Lung (tissue), 12 donors: ENCODE data around the gene CLIC4. TPM values are rescaled to one million over a fixed set of nuclear protein-coding genes. Genes with fewer than 3 reads are reported as not detected.
A peak's percentile ranks its signal among the peaks of the same experiment; 100 is the strongest.

Experiments used
- ATAC-seq: fragments of 200-7000 bp; cut with Tn5 transposase; one replicate; pipeline ENCODE4 v1.9.1; 2020; ENCODE audit warnings: moderate number of reproducible peaks; ENCODE audit not compliant: insufficient read depth, low FRiP score
- DNase-seq, 3 donors: peaks; one replicate each; pipeline ENCODE4 v3.0.0-alpha.2; 2013 to 2017
- H3K27ac ChIP-seq, 2 donors: one replicate each; pipeline ENCODE4 v1.5.1; 2013; ENCODE audit warnings: mild to moderate bottlenecking in 2 of 2, moderate library complexity in 2 of 2, control low read depth in 1 of 2, inconsistent platforms in 1 of 2, low read depth in 1 of 2, low read length in 1 of 2
- H3K27me3 ChIP-seq, 3 donors: one replicate each; pipeline ENCODE4 v1.5.1; 2013; ENCODE audit warnings: low read length in 2 of 3; ENCODE audit not compliant: control insufficient read depth in 3 of 3, insufficient read depth in 3 of 3
- H3K36me3 ChIP-seq, 4 donors: one replicate each; pipeline ENCODE4 v1.5.1; 2013; ENCODE audit warnings: low read length in 4 of 4, mild to moderate bottlenecking in 1 of 4, moderate library complexity in 1 of 4; ENCODE audit not compliant: control insufficient read depth in 4 of 4, insufficient read depth in 4 of 4
- H3K4me1 ChIP-seq, 5 donors: one replicate each; pipeline ENCODE4 v1.5.1; 2013; ENCODE audit warnings: low read length in 5 of 5, mild to moderate bottlenecking in 2 of 5, moderate library complexity in 1 of 5; ENCODE audit not compliant: control insufficient read depth in 5 of 5, insufficient read depth in 5 of 5
- H3K4me3 ChIP-seq: one replicate; pipeline ENCODE4 v1.5.1; 2013; ENCODE audit warnings: mild to moderate bottlenecking, control low read depth, moderate library complexity
- H3K9ac ChIP-seq, 2 donors: one replicate each; pipeline ENCODE4 v1.5.1; 2013; ENCODE audit warnings: low read length in 2 of 2, control low read depth in 1 of 2; ENCODE audit not compliant: insufficient read depth in 1 of 2
- H3K9me3 ChIP-seq, 4 donors: one replicate each; pipeline ENCODE4 v1.5.1; 2013; ENCODE audit warnings: low read length in 3 of 4, mild to moderate bottlenecking in 1 of 4, moderate library complexity in 1 of 4; ENCODE audit not compliant: control insufficient read depth in 4 of 4, insufficient read depth in 3 of 4
- CTCF ChIP-seq: IDR thresholded peaks from 2 replicates; pipeline ENCODE4 v1.5.1; 2012; ENCODE audit warnings: mild to moderate bottlenecking; ENCODE audit errors: control extremely low read depth, extremely low read depth
- WGBS, 2 donors: extraction: QIAGEN DNeasy Blood & Tissue Kit; methylation state at CpG; one replicate each; pipeline ENCODE4 v1.1.7; 2013; 5-methylcytosine and 5-hydroxymethylcytosine counted together
- polyA plus RNA-seq, 2 donors: library from polyadenylated mRNA; stranded (reverse); fragments of 200-250 nt; gene quantifications; one replicate each; pipeline ENCODE4 v1.2.1, GENCODE V29; 2013
- total RNA-seq, 2 donors: library from RNA; depleted of rRNA in 1 of 2; stranded (reverse); fragments of >200 nt in 1 of 2; gene quantifications; one replicate each; pipeline ENCODE4 v1.2.1, GENCODE V29; 2014 to 2021
- donor health status: control.
- donor health status: control.
- donor health status: Bipolar disorder and iron deficiency.
- donor health status: healthy.
- donor health status: DM: yes; HTN: yes; CAD: no.

CLIC4 gene
- total and polyA plus RNA-seq, 4 donors: 52.0 to 236 (median 166) TPM

GRCh38 chr1:24745711-24746413 is 615 bp downstream of the CLIC4 start:
- Histone ChIP-seq H3K9me3 (no peaks in the 10 kb centered on the region), H3K27ac (peak overlapping the region; percentile 96 to 99), H3K36me3 (peaks cover 0 to 3% (median 0%) of the 10 kb centered on the region in 4 donors), H3K4me3 (peak overlapping the region; percentile 83), H3K4me1 (peaks cover 10 to 35% (median 16%) of the 10 kb centered on the region in 5 donors), H3K9ac (peak overlapping the region; percentile 67 to 94), H3K27me3 (no peaks in the 10 kb centered on the region)
- no peak for TF ChIP-seq CTCF
- DNase-seq (peak; percentile 75 to 91 (median 89)), ATAC-seq (no peak)
- 0 to 1% methylated on average over 21 to 70 of the region's 70 CpGs for WGBS, 2 donors

GRCh38 chr1:24748191-24749121 is 3.2 kb downstream of the CLIC4 start:
- Histone ChIP-seq H3K27me3 (no peaks in the 10 kb centered on the region), H3K36me3 (peaks cover 0 to 3% (median 0%) of the 10 kb centered on the region in 4 donors), H3K9ac (no peak overlapping the region), H3K4me3 (no peak overlapping the region), H3K9me3 (no peaks in the 10 kb centered on the region), H3K27ac (no peak overlapping the region), H3K4me1 (peaks cover 9 to 31% (median 22%) of the 10 kb centered on the region in 5 donors)
- DNase-seq: no peak
- 82 to 85% methylated on average over 14 of the region's 14 CpGs for WGBS, 2 donors
- ATAC-seq: no peak
- no peak for TF ChIP-seq CTCF

- DNase-seq (no peak), ATAC-seq (no peak)
- no peak for TF ChIP-seq CTCF
- H3K27me3 ChIP-seq: no peaks in the 10 kb centered on the region
- H3K4me3 ChIP-seq: no peak overlapping the region
- WGBS, 2 donors: 98 to 100% methylated on average over 1 of the region's 1 CpG
- H3K9ac ChIP-seq: no peak overlapping the region
- peaks cover 5 to 28% (median 16%) of the 10 kb centered on the region in 5 donors for H3K4me1 ChIP-seq
- H3K9me3 ChIP-seq: no peaks in the 10 kb centered on the region
- H3K36me3 ChIP-seq: peaks cover 0 to 3% (median 0%) of the 10 kb centered on the region in 4 donors
- H3K27ac ChIP-seq: no peak overlapping the region
Observed at GRCh38 chr1:24749252-24749651, 4.0 kb downstream of the CLIC4 start.
